ENCODE results near the gene RAD9A. TPM values are rescaled to one million over a fixed set of nuclear protein-coding genes. Genes with fewer than 3 reads are reported as not detected.

The RAD9A gene
- total and polyA plus RNA-seq, 9 of the 15 experiments (the other 6 are each of a cell fraction or from before 2014, with no cell fraction given), result 1.4 to 41.2 (median 16.1) TPM

DNA sequence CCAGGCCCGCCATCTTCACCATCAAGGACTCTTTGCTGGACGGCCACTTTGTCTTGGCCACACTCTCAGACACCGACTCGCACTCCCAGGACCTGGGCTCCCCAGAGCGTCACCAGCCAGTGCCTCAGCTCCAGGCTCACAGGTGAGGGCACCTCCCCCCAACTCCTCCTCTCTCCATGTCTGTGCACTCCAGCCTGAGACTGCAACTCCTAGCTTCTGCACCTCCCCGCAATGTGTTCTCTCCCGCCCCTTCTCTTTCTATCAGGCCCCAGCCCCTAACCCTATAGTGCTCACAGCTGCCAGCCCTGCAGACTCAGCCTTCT lies 4.4 kb downstream of the RAD9A start:
- Histone ChIP-seq H2AFZ (ENCODE audit: low read depth, low read length) (no peak overlapping the region), H3K4me3 (no peak overlapping the region), H3K9ac (ENCODE audit: insufficient read depth in 1 of 2, low read depth in 2 of 2, low read length in 2 of 2) (peak overlapping the region in 1 of 2 experiments; percentile 65; a peak in 1 of 4 replicates), H3K4me2 (ENCODE audit: insufficient read depth, low read length) (no peak overlapping the region), H3K27ac (ENCODE audit: extremely low read depth, low read depth, low read length) (no peak overlapping the region), H3K27me3 (ENCODE audit: control insufficient read depth in 2 of 2, insufficient read depth in 2 of 2, low read length in 2 of 2) (no peaks in the 10 kb centered on the region), H3K9me3 (replicated peaks; ENCODE audit: control insufficient read depth, insufficient read depth, low read depth, low read length) (no peaks in the 10 kb centered on the region), H3K9me1 (ENCODE audit: control insufficient read depth, insufficient read depth, low read length) (peaks cover 3% of the 10 kb centered on the region), H4K20me1 (replicated peaks; ENCODE audit: control insufficient read depth, insufficient read depth, low read length) (peaks cover 4% of the 10 kb centered on the region; the same call in 1 of the 2 replicates), H3K36me3 (ENCODE audit: control insufficient read depth, insufficient read depth, low read length) (peaks cover 69% of the 10 kb centered on the region), H3K79me2 (ENCODE audit: control insufficient read depth, insufficient read depth, low read length) (peaks cover 34% of the 10 kb centered on the region), H3K4me1 (replicated peaks in 1 of 2; ENCODE audit: control insufficient read depth in 2 of 2, insufficient read depth in 2 of 2, low read length in 2 of 2) (peaks cover 15 to 79% of the 10 kb centered on the region in 2 experiments; a peak in 4 of 5 replicates)
- DNase-seq (ENCODE audit: extremely low read depth in 1 of 4, low spot score in 3 of 4) (no peak), ATAC-seq (no peak), FAIRE-seq (no peak)
- intact Hi-C loops (cut with micrococcal nuclease), result no loop called here
- ChIA-PET CTCF (ENCODE audit: low intra/inter-chr PET ratio) (no interaction called here), POLR2A (interaction anchor here (0.6 to 1.4 kb wide), 7 partner anchors 13 to 358 kb away, joined by 3 to 5 read pairs (median 3); partner anchors contain the start of gene POLD4)
- no TSS peak for BruUV-seq (replicated peaks)
- TF ChIP-seq RBFOX2 (IDR thresholded peaks at IDR 0.05; ENCODE audit: low read depth, low read length), result peak; percentile 57; the same call in 1 of the 2 replicates
- TF ChIP-seq RBM39 (optimal IDR thresholded peaks at IDR 0.05; ENCODE audit: low read depth, low read length), result no peak
- in situ Hi-C loops (cut with MboI), result no loop called here
- WGBS (ENCODE audit: insufficient coverage, low coverage, missing lambda C conversion rate), result 85% methylated on average over 6 of the region's 7 CpGs

DNA sequence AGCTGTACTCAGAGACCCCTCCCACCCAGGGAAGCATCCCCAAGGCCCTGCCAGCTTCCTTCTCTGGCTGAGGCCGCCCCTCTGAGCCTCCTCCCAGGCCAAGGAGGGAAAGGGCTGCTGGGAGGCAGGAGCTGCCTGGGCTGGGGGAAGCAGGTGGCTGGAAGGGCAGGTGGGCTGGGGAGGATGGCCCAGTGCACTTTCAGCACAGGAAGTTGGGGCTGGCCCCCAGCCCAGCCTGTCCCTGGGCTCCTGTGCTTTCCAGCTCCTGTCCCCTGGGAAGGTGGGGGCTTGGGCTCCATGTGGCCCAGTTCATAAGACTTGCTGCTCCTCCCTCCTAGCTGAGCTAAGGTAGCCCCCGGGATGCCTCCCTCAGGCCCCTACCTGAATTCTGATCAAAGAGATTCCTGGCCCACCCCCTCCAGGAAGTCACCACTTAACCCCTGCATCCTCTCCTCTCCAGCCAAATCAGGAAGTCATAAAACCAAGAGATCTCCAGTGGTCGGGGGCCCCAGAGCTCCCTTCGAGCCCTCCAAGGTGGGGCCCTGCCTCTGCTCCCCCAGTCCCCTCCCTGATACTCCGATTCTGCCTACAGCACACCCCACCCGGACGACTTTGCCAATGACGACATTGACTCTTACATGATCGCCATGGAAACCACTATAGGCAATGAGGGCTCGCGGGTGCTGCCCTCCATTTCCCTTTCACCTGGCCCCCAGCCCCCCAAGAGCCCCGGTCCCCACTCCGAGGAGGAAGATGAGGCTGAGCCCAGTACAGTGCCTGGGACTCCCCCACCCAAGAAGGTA lies 5.0 kb downstream of the RAD9A start:
- Histone ChIP-seq H3K9me3 (replicated peaks; ENCODE audit: control insufficient read depth, insufficient read depth, low read depth, low read length) (no peaks in the 10 kb centered on the region), H3K79me2 (ENCODE audit: control insufficient read depth, insufficient read depth, low read length) (peaks cover 33% of the 10 kb centered on the region), H3K4me1 (replicated peaks in 1 of 2; ENCODE audit: control insufficient read depth in 2 of 2, insufficient read depth in 2 of 2, low read length in 2 of 2) (peaks cover 15 to 77% of the 10 kb centered on the region in 2 experiments; a peak in 4 of 5 replicates), H3K4me3 (no peak overlapping the region), H3K36me3 (ENCODE audit: control insufficient read depth, insufficient read depth, low read length) (peaks cover 69% of the 10 kb centered on the region), H3K4me2 (ENCODE audit: insufficient read depth, low read length) (no peak overlapping the region), H2AFZ (ENCODE audit: low read depth, low read length) (no peak overlapping the region), H3K27me3 (ENCODE audit: control insufficient read depth in 2 of 2, insufficient read depth in 2 of 2, low read length in 2 of 2) (no peaks in the 10 kb centered on the region), H3K27ac (ENCODE audit: extremely low read depth, low read depth, low read length) (0 out of 3 replicates have a peak overlapping the region, but pooled peaks have one; percentile 16), H3K9me1 (ENCODE audit: control insufficient read depth, insufficient read depth, low read length) (peaks cover 3% of the 10 kb centered on the region), H4K20me1 (replicated peaks; ENCODE audit: control insufficient read depth, insufficient read depth, low read length) (peaks cover 4% of the 10 kb centered on the region; the same call in 1 of the 2 replicates), H3K9ac (ENCODE audit: insufficient read depth in 1 of 2, low read depth in 2 of 2, low read length in 2 of 2) (peak overlapping the region in 1 of 2 experiments; percentile 71; a peak in 1 of 4 replicates)
- TF ChIP-seq PYGO2 (tag; IDR thresholded peaks at IDR 0.05), result no peak
- no peak for TF ChIP-seq KDM4B (IDR thresholded peaks at IDR 0.05; ENCODE audit: borderline replicate concordance in 2 of 2, low read depth in 1 of 2)
- TF ChIP-seq NRF1 (conservative IDR thresholded peaks at IDR 0.05 in 1 of 2, IDR thresholded peaks at IDR 0.05 in 1 of 2), result no peak
- TF ChIP-seq, protein P1, sequence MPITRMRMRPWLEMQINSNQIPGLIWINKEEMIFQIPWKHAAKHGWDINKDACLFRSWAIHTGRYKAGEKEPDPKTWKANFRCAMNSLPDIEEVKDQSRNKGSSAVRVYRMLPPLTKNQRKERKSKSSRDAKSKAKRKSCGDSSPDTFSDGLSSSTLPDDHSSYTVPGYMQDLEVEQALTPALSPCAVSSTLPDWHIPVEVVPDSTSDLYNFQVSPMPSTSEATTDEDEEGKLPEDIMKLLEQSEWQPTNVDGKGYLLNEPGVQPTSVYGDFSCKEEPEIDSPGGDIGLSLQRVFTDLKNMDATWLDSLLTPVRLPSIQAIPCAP (CRISPR knock-in tag; IDR thresholded peaks at IDR 0.05; ENCODE audit: borderline replicate concordance), result no peak
- TF ChIP-seq POLR2G (IDR thresholded peaks at IDR 0.05; ENCODE audit: low read depth, low read length), result peak; percentile 76
- TF ChIP-seq POLR2A (conservative IDR thresholded peaks at IDR 0.05), result peak; percentile 18; the same call in 1 of the 2 replicates
- TF ChIP-seq BRD4 (IDR thresholded peaks at IDR 0.05), result no peak
- TF ChIP-seq RBFOX2 (IDR thresholded peaks at IDR 0.05; ENCODE audit: low read depth, low read length), result peak; percentile 70
- intact Hi-C loops (cut with micrococcal nuclease) (no loop called here), in situ Hi-C loops (cut with MboI) (no loop called here)
- FAIRE-seq (no peak), ATAC-seq (no peak), DNase-seq (ENCODE audit: extremely low read depth in 1 of 4, low spot score in 3 of 4) (peak in 1 of 4 experiments; percentile 12)
- WGBS (ENCODE audit: insufficient coverage, low coverage, missing lambda C conversion rate), result 81% methylated on average over 12 of the region's 13 CpGs
- CTCF ChIA-PET (ENCODE audit: low intra/inter-chr PET ratio), result no interaction called here
- no TSS peak for BruUV-seq (replicated peaks)
- POLR2A ChIA-PET, result interaction anchor here (0.7 to 1.4 kb wide), 6 partner anchors 14 to 182 kb away, joined by 3 to 5 read pairs (median 4); partner anchors contain the start of gene POLD4
